NCI-H1105 treated with DMSO at 0.1 percent for 48 hours (cell line): ENCODE measurements around the gene LPIN2.
A peak's percentile ranks its signal among the peaks of the same experiment; 100 is the strongest.
"Not testable (repeated sequence)": the region's sequence is repeated elsewhere in the genome, so short reads cannot be mapped to it uniquely, and the experiment has no call there.

Experiments
- DNase-seq: peaks from one replicate; lab custom pipeline; 2025; lab: John Stamatoyannopoulos, UW

The LPIN2 gene, protein sequence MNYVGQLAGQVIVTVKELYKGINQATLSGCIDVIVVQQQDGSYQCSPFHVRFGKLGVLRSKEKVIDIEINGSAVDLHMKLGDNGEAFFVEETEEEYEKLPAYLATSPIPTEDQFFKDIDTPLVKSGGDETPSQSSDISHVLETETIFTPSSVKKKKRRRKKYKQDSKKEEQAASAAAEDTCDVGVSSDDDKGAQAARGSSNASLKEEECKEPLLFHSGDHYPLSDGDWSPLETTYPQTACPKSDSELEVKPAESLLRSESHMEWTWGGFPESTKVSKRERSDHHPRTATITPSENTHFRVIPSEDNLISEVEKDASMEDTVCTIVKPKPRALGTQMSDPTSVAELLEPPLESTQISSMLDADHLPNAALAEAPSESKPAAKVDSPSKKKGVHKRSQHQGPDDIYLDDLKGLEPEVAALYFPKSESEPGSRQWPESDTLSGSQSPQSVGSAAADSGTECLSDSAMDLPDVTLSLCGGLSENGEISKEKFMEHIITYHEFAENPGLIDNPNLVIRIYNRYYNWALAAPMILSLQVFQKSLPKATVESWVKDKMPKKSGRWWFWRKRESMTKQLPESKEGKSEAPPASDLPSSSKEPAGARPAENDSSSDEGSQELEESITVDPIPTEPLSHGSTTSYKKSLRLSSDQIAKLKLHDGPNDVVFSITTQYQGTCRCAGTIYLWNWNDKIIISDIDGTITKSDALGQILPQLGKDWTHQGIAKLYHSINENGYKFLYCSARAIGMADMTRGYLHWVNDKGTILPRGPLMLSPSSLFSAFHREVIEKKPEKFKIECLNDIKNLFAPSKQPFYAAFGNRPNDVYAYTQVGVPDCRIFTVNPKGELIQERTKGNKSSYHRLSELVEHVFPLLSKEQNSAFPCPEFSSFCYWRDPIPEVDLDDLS

DNA sequence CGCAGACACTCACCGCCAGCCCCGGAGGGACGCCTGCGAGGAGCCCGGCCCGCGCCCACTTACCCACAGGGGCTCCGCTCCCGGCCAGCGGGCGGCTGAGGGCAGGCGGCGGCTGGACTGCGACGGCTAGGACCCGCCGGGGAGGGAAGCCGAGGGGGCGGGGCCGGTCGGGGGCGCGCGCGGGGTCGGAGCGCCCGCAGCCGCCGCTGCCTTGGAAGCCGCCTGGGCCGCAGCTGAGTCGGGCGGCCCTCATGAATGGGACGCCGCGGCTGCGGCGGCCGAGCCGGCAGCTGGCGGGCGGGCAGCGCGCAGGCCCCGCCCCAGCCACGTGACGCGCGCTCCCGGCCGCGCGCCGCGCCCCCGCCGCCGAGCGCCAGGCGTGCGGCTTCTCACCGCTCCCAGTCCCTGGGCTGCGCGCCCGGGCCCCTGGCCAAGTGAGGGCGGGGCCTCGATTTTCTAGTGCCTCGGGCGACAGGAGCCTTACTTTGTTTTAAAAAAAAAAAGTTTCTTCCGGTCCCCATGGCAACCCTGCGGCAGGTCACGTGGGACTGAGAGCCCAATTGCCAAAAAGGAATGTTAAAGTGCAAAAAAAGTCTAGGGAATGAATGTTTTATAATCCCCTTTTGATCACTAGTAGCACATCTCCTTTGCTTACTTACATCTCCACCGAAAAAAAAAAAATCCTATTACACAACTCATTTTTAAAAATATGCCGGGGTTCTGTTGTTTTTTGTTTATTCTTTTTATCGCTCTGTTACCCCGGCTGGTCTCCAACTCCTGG is at the start of gene LPIN2:
LPIN2 (minus strand) TSS at position 121 of the 781 bp plus-strand sequence. CDS start 52,304 bp downstream, outside the sequence.
- DNase-seq: peak; percentile 79

DNA sequence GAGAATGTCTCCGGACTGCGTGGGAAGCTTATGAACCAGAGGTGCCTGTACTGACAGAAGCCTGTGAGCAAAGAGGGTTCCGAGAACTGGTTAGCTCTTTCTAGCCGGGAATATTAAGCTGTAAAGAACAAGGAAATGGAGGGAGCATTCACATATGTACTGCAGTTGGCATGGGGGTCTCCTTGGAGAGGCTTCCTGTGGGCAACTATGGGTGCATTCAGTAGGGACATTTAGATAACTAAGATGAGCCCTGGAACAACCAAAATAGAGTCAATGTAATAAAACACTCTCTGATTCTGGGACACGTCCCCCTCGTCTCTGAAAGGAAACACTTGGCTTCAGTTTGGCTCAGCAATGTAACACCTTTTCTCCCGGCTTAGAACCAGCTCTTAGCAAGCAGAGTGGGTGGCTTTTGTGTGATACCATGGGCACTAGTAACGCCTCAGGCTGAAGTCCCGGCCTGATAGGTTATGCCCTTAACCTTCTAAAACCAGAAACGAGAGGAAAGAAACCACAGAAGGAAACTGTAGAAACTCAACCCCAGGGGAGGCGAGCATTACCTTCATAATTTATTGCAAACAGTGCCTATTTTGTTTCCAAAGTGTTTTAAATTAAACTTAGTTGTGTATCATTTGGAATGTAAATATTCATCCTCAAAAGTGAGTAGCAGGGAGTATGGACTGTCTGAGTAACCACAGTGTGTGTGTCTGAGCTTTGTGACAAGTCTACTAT is 48.8 kb upstream of the LPIN2 start:
- no peak for DNase-seq

DNA sequence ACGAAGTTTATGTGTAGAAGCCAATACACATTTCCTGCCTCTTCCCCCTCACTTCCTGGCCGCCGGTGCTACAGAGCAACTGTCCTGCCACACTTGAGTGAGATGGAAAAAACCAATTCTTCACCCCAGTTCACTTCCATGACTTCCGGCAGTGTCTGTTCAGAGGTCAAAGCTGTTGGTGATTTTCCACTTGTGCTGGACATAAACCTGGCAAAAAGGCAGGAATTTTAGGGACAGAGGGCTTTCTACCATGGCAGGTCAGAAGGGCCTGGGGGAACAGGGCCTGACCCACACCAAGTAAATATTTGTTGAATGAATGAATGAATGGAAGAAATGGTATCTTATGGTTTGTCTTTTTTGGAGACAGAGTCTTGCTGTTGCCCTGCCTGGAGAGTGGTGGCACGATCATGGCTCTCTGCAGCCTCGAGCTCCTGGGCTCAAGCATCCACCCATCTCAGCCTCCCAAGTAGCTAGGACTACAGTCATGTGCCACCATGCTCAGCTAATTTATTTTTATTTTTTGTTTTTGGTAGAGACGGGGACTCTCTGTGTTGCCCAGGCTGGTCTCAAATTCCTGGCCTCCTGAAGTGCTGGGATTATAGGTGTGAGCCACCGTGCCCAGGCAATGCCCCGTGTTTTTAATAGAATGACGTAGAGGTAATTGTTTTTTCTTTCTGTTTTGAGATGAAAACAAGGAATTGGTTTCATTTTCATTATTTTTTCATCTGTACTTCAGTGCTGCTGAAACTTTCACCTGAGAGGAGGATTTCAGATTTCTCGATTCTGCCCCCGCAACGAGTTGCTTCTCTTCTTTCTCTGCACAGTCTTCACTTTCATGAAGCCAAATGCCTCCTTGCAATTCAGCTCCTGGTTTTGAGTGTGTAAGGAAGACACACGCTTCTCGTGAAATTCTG is 48.0 kb upstream of the LPIN2 start:
- no peak for DNase-seq

DNA sequence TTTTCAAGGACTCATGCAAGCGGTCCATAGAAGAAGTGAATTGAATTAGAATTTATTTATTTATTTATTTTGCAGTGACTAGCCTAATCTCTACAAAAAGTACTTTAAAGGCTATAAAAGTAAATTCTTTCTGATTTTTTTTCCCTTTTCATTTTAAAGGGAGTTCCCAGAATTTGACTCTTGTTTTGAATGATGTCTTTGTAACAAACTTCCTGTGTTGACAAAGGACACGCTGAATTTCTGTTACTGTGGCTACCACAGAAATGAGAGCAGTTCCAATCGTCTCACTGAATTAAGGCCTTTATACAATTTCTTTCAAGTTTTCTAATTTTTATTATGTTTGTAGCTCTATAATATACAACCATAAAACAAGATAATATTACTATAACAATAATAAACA is 46.3 kb upstream of the LPIN2 start:
- DNase-seq: no peak

DNA sequence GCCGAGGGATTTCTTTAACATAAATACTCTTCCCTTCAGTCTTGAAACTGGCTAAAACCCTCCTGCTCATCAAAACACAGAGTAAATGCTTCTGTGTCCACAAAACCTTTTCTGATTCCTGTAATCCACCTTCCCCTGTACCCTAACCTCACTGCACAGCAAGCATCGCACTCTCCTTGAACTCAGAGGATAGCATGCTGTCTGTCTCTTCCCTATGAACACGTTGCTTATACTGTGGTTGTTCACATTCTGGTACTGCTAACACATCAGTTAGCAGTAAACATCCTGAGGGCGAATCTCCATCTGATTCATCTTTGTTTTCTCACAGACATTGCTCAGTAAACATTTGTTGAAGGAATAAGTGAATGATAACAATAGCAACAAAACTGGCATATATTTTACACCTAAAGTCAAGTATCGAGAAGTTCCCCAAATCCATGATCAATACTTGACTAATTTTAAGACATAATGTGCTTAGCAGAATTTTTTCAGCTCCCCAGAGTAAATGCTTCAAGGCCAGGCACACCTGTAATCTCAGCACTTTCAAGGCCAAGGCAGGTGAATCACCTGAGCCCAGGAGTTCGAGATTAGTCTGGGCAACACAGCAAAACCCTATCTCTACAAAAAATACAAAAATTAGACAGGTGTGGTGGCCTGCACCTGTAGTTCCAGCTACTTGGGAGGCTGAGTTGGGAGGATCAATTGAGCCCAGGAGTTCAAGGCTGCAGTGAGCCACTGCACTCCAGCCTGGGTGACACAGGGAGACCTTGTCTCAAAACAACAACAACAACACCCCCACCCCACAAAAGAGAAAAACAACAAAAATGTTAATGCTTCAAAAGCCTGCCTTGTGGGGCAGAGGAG is 45.6 kb upstream of the LPIN2 start:
- no peak for DNase-seq

DNA sequence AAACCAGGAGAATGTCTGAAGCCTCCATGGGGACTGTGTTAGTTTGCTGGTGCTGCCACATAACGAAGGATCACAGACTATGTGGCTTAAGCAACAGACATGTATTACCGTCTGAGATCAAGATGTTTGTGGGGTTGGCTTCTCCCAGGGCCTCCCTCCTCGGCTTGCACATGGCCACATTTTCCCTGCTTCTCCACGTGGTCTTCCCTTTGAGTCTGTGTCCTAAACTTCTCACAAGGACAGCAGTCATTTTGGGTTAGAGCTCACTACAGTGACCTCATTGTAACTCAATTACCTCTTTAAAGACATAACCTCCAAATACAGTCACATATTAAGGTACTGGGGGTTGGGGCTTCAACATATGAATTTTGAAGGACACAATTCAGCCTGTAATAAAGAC is 44.6 kb upstream of the LPIN2 start:
- DNase-seq: no peak

DNA sequence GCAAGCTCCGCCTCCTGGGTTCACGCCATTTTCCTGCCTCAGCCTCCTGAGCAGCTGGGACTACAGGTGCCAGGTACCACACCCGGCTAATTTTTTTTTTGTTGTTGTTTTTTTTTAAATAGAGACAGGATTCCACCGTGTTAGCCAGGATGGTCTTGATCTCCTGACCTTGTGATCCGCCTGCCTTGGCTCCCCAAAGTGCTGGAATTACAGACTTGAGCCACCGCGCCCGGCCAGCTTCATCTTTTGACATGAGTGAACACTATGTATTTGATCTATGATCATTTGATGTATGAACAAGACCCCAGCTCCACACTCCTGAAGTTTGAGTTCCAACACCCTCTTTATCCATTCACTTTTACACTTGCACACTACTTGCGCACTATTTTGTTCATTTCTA is 43.4 kb upstream of the LPIN2 start:
- DNase-seq: no peak

DNA sequence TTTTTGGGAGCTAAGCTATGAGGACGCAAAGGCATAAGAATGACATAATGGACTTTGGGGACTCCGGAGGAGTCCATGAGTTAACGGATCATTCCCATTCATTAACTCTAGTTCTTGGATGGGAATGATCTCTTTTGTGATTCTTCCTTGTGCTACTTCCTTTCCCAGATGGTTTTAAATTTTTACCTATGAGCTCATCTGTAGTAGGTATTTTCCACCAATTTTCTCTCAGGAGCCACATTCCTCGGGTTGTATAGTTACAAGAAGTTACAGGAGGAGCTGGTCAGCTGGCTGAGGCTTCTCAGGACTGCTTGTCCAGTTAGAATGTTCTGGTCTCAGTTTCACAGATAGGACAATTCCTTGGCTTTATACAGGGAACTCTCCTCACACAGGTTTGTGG is 42.9 kb upstream of the LPIN2 start:
- DNase-seq: no peak

DNA sequence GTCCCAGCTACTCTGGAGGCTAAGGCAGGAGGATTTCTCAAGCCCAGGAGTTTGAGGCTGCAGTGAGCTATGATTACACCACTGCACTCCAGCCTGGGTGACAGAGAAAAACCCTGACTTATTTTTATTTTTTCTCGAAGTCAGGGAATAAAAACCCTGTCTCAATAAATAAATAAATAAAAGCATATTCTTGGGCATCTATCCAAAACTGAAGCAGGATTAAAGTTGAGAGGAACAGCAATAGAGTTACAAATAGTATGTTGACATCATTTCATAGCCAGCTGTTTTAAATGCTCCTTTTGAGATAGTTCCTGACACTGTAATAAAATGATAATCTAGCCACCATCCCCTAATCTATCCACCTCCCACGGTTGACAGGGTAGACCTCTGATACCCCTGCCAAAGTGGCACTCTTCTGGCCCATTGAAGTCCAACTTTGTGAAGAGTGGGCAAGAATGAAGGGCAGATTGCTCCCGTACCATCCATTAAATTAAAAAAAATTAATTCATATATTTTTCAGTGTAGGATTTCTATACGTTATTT is 42.3 kb upstream of the LPIN2 start:
- DNase-seq: no peak

DNA sequence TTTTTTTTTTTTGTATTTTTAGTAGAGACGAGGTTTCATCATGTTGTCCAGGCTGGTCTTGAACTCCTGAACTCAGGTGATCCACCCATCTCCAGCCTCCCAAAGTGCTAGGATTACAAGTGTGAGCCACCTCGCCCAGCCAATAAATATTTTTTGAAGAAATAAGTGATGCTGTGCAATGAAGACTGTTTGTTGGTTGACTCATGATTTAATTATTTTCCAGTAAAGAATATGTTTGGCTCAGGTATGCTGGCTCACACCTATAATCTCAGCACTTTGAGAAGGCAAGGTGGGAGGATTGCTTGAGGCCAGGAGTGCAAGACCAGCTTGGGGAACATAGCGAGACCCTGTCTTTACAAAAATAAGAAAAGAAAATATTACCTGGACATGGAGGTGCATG is 41.8 kb upstream of the LPIN2 start:
- no peak for DNase-seq

DNA sequence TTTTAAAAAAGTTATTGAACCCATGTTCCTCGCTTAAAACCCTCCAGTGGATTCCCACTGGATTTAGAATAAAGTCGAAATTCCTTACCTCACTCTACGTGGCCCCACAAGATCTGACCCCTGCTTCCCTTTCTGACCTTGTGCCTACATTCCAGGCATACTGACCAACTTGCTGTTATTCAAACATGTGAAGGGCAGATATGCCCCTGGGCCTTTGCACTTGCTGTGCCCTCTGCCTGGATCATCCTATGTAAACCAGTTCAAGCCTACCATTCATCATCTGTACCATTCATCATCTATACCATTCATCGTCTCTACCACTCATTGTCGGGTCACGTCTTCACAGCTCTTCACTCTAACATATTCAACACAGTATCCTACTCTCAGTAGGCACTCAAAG is 41.3 kb upstream of the LPIN2 start:
- DNase-seq: no peak

DNA sequence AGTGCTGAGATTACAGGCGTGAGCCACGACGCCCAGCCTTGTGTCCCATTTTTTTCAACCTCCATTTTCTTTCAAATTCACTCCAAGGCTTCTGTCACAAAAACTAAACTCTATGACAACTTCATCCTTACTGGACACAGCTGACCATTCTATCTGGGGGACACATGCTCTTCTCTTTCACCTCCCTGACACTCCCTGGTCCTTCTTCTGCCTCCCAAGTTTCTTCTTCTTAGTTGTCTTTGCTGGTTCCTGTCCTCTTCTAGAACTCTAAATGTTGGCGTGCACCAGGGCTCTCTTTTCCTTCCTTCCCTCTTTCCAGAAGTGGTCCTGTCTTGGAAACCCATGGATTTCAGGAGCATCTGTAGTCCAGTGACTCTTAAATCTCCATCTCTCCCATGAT is 40.1 kb upstream of the LPIN2 start:
- DNase-seq: no peak

DNA sequence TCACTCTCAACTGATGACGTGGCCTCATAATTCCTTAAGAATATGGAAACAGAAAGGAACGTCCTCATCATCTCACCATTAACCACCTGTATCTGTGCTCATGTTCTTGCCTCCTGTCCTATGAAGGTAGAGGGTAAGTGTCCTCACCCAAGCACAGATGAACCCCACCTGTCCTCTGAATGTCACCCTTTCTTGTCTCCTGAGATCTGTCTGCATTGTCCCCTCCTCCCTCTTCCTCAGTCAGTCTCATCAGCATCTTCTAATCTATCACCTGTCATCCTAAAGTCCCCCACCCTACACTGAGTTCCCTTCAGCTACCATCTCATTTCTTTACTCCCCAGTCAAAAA is 39.4 kb upstream of the LPIN2 start:
- DNase-seq: no peak

DNA sequence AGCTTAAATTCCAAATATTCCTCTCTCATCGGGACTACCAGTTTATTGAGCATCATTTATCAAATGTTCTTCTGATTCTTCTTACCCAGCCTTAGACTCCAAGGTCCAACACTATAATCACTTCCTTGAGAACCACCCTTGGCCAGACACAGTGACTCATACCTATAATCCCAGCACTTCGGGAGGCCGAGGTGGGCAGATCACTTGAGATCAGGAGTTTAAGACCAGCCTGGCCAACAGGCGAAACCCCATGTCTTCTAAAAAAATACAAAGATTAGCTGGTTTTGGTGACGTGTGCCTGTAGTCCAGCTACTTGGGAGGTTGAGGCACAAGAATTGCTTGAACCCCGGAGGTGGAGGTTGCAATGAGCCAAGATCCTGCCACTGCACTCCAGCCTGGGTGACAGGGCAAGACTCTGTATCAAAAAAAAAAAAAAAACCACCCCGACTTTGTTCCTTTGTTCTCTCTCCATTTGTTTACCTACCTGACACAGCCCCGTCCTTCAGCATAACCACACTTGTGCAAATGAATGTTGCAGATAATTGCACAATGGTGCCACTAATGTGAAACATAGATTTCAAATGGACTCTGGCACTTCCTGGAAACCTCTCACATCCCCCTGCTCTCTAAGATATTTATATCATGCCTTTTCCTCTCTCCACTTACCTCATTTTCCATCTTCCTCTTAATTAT is 38.9 kb upstream of the LPIN2 start:
- no peak for DNase-seq

DNA sequence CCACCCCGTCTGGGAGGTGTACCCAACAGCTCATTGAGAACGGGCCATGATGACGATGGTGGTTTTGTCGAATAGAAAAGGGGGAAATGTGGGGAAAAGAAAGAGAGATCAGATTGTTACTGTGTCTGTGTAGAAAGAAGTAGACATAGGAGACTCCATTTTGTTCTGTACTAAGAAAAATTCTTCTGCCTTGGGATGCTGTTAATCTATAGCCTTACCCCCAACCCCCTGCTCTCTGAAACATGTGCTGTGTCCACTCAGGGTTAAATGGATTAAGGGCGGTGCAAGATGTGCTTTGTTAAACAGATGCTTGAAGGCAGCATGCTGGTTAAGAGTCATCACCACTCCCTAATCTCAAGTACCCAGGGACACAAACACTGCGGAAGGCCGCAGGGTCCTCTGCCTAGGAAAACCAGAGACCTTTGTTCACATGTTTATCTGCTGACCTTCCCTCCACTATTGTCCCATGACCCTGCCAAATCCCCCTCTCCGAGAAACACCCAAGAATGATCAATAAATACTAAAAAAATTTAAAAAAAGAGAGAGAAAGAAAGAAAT is 37.0 kb upstream of the LPIN2 start:
- not testable (repeated sequence) for DNase-seq

DNA sequence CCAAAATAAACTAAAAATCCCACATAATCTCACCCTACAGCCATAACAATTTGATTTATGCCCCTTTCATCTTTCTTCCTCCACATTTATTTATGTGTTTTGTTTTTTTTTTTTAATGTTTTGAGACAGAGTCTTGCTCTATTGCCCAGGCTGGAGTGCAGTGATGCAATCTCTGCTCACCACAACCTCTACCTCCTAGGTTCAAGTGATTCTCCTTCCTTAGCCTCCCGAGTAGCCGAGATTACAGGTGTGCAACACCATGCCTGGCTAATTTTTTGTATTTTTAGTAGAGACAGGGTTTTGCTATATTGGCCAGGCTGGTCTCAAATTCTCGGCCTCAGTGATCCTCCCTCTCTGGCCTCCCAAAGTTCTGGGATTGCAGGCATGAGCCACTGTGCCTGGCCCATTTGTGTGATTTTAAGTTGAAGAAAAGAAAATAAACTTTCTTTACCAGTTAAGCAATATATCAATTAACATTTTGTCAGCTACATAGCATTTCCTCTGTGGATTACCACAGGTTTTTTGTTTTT is 35.9 kb upstream of the LPIN2 start:
- no peak for DNase-seq

DNA sequence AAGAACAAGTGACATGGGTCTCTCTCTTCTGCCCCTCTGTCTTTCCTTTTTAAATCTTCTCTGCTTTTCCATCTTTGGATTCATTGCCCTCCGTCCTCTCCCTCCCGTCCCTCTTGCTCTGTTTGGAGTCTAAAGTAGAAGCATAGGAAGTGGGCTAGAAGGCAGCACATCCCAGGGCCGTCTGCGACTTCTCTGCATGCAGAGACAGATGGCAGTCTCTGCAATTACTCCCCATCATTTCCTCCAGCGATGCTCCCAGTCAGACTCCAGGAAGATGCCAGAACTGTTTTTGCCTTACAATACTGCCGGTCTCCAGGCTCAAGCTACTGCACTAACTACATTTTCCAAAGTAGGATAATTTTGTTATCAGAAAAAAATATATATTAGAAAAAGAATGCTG is 35.2 kb upstream of the LPIN2 start:
- no peak for DNase-seq

DNA sequence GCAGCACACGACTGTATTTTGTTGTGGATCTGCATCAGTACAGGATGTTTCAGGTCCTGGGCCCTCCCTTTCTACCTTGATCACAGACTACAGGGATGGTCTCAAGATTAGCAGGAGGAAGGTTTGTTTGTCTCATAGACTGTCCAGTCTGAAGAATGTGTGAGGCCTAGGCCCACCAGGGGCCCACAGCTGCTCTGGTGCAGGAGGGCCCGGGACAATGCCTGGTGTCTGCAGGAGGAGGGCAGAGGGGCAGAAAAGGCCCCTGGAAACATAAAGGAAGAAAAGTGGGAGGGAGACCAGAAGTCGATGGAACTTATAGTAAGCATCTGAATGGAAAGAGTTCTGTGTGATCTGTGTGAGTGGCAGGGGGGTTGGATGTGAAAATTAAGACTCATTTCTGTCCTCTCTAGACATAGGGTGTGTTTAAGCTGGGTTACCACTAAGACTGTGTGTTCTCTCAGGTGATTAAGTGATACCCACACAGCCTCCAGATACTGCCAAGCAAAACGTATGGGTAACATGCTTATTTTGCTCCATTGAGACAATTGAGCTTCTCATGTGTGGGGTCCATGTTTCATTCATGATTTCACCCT is 33.4 kb upstream of the LPIN2 start:
- DNase-seq: no peak
